A673 (cell line): ENCODE measurements around the gene DLG2. TPM values are rescaled to one million over a fixed set of nuclear protein-coding genes. Genes with fewer than 3 reads are reported as not detected.

ENCODE experiments used
- BruUV-seq: library from RNA; stranded (reverse); fragments of 400-500 nt; replicated peaks from 2 replicates; lab custom pipeline; 2021; lab: Mats Ljungman, UMichigan
- CTCF ChIA-PET: fragments of 300-600 bp; sonication (Branson Sonifier 250); formaldehyde crosslinking; loops from one replicate; lab custom pipeline; 2022; ENCODE audit warnings: antibody characterized with exemption; lab: Charles Lee
- POLR2A ChIA-PET: fragments of 300-600 bp; sonication (Branson Sonifier 250); formaldehyde crosslinking; loops from one replicate; lab custom pipeline; 2022; ENCODE audit warnings: antibody characterized with exemption; ENCODE audit not compliant: low non-redundant PET; lab: Charles Lee
- DNase-seq: peaks from one replicate; pipeline ENCODE4 v3.0.0-alpha.2; 2015; ENCODE audit warnings: low spot score
- H3K27ac ChIP-seq: fragments of 200-600 bp; sonication (generic); 2 replicates; pipeline ENCODE4 v1.5.1; 2016; ENCODE audit warnings: mixed run types, low read depth, mild to moderate bottlenecking, mixed read lengths, antibody characterized with exemption, low read length; ENCODE audit not compliant: poor library complexity, severe bottlenecking
- H3K27me3 ChIP-seq: fragments of 200-600 bp; sonication (generic); replicated peaks from 2 replicates; pipeline ENCODE4 v1.6.1; 2017; ENCODE audit warnings: mixed run types, low read depth, mild to moderate bottlenecking, mixed read lengths, antibody characterized with exemption, low read length; ENCODE audit not compliant: insufficient read depth, poor library complexity
- H3K36me3 ChIP-seq: fragments of 200-600 bp; sonication (generic); 2 replicates; pipeline ENCODE4 v1.6.1; 2016; ENCODE audit warnings: mixed run types, mild to moderate bottlenecking, mixed read lengths, antibody characterized with exemption, low read length; ENCODE audit not compliant: insufficient read depth, poor library complexity, severe bottlenecking
- H3K4me1 ChIP-seq: fragments of 200-600 bp; sonication (generic); 2 replicates; pipeline ENCODE4 v1.6.1; 2017; ENCODE audit warnings: mixed run types, mild to moderate bottlenecking, mixed read lengths, antibody characterized with exemption, low read length; ENCODE audit not compliant: insufficient read depth, poor library complexity, severe bottlenecking
- H3K4me3 ChIP-seq: fragments of 200-600 bp; sonication (generic); 2 replicates; pipeline ENCODE4 v1.5.1; 2016; ENCODE audit warnings: low read depth, mixed run types, mild to moderate bottlenecking, mixed read lengths, low read length; ENCODE audit not compliant: poor library complexity, severe bottlenecking
- H3K9me3 ChIP-seq: fragments of 200-600 bp; sonication (generic); 2 replicates; pipeline ENCODE4 v1.6.1; 2016; ENCODE audit warnings: mixed run types, low read depth, mild to moderate bottlenecking, mixed read lengths, antibody characterized with exemption, low read length; ENCODE audit not compliant: poor library complexity, severe bottlenecking
- CTCF ChIP-seq: fragments of 300-800, 200-600 bp; sonication (generic); conservative IDR thresholded peaks from 2 replicates; pipeline ENCODE4 v1.5.1; 2017; ENCODE audit warnings: low read depth, mild to moderate bottlenecking, antibody characterized with exemption, low read length, moderate library complexity, mixed read lengths
- EZH2 ChIP-seq: fragments of 200-600 bp; sonication (generic); IDR thresholded peaks from 2 replicates; pipeline ENCODE4 v1.6.1; 2017; ENCODE audit warnings: borderline replicate concordance, low read depth, mild to moderate bottlenecking, mixed read lengths, antibody characterized with exemption, low read length; ENCODE audit not compliant: poor library complexity, severe bottlenecking
- intact Hi-C: fragments of 100-400 bp; cut with micrococcal nuclease; formaldehyde crosslinking; loops from one replicate; pipeline ENCODE4 v1.10.0; 2022; ENCODE audit not compliant: unreplicated experiment
- total RNA-seq: library from RNA; stranded (reverse); gene quantifications from 2 replicates; pipeline ENCODE4 v1.2.3, GENCODE V29; 2021

The DLG2 gene
- total RNA-seq, 1 experiment from 2014 or later, result 277 TPM

GRCh38 chr11:84452211-84452610 lies 1174.9 kb downstream of the DLG2 start:
- ChIA-PET CTCF (no interaction called here), POLR2A (no interaction called here)
- Histone ChIP-seq H3K4me1 (peaks cover 13% of the 10 kb centered on the region), H3K9me3 (no peaks in the 10 kb centered on the region), H3K36me3 (no peaks in the 10 kb centered on the region), H3K27me3 (no peaks in the 10 kb centered on the region), H3K27ac (no peak overlapping the region), H3K4me3 (no peak overlapping the region)
- no TSS peak for BruUV-seq
- TF ChIP-seq CTCF (no peak), EZH2 (no peak)
- intact Hi-C loops, result no loop called here
- DNase-seq, result peak; percentile 82

GRCh38 chr11:84438565-84438964 lies 1188.6 kb downstream of the DLG2 start:
- no peak for TF ChIP-seq CTCF
- no peak for TF ChIP-seq EZH2
- Histone ChIP-seq H3K4me3 (no peak overlapping the region), H3K27ac (no peak overlapping the region), H3K27me3 (no peaks in the 10 kb centered on the region), H3K9me3 (no peaks in the 10 kb centered on the region), H3K36me3 (no peaks in the 10 kb centered on the region), H3K4me1 (no peaks in the 10 kb centered on the region)
- no peak for DNase-seq
- intact Hi-C loops, result no loop called here
- BruUV-seq, result no TSS peak
- ChIA-PET CTCF (no interaction called here), POLR2A (no interaction called here)

- Histone ChIP-seq H3K36me3 (no peaks in the 10 kb centered on the region), H3K27me3 (no peaks in the 10 kb centered on the region), H3K4me1 (no peaks in the 10 kb centered on the region), H3K27ac (no peak overlapping the region), H3K9me3 (no peaks in the 10 kb centered on the region), H3K4me3 (no peak overlapping the region)
- intact Hi-C loops, result no loop called here
- ChIA-PET POLR2A (no interaction called here), CTCF (interaction anchor here (0.6 kb wide), 1 partner anchor 40 kb away, joined by 8 read pairs; no protein-coding TSS in a partner anchor)
- no peak for DNase-seq
- BruUV-seq, result no TSS peak
- TF ChIP-seq EZH2 (no peak), CTCF (no peak)
These were observed 1189.8 kb downstream of the DLG2 start for GRCh38 chr11:84437071-84437980.
